AG20443 (cell line): ENCODE measurements around the gene ZNF426.

ENCODE experiments used
- DNase-seq: peaks from one replicate; pipeline ENCODE4 v3.0.0; 2012; ENCODE audit warnings: low spot score, mixed read lengths

The ZNF426 gene

GRCh38 chr19:9498183-9498902 lies 40.1 kb downstream of the ZNF426 start, which contains the start of gene ZNF560:
ZNF560 (minus strand) TSS chr19:9498616; CDS start chr19:9475313, 23,303 bp downstream.
- peak; percentile 44 for DNase-seq

DNA sequence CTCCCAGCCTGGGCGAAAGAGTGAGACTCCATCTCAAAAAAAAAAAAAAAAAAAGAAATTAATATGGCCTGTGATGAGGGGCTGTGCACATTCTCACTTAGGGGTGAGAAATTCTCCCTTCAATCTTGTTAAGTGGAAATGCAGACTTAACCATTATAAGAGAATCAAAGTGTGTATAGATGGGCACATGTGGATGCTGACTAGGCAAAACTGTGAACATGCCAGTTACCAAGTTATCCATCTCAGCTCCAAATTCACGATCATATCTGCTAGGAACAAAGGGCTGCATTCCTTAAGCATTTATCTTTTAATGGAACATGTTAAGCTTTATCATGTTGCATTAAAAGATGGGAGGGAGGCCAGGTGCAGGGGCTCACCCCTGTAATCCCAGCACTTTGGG lies 44.3 kb downstream of the ZNF426 start:
- no peak for DNase-seq

DNA sequence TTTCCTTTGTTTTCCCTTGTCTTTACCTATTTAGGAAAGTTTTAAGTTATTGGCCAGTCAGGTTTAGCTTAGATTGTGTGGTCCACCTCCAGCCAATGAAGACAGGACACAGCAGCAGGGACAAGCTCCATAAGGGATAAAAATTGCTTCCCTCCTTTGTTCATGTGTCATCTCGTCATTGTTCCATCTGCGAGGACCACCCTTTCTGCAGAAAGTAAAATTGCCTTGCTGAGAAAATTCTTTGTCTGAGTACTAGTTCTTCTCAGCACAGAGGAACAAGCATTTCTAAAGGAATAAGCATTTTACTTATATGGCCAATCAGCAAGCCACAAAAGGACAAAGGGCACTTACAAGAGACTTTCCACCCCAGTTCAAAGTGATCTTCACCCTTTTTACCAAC lies 51.4 kb downstream of the ZNF426 start:
- no peak for DNase-seq

GRCh38 chr19:9485140-9485539 lies 53.3 kb downstream of the ZNF426 start:
- no peak for DNase-seq

DNA sequence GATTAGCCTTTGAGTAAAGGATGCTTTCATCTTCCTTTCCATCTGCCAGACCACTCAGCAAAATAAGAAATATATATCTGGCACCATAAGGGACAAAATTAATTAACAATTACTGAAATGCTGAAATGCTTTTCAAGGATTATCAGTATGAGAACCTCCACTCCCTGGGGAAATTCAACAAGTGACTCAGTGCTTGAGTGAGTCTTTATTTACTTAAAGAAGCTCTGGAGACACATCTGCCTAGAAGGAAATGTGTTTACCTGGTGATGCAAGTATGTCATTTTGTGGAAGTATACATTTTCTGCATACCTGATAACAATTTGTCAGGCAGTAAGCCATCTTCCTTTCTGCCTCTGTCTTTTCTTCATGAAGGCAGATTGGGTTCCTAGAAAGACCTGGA lies 63.5 kb downstream of the ZNF426 start:
- no peak for DNase-seq
